Activated effector memory CD4-positive, alpha-beta T cell treated with Interleukin-2 at 50 U/mL for 16 hours (primary cell): ENCODE results near the gene APRT.
"Not testable (repeated sequence)": the region's sequence is repeated elsewhere in the genome, so short reads cannot be mapped to it uniquely, and the experiment has no call there.

Source experiments
- DNase-seq: peaks from one replicate; pipeline ENCODE4 v3.0.0-alpha.2; 2020

APRT gene

GRCh38 chr16:88806491-88807111 is 5.1 kb downstream of the APRT start:
- no peak for DNase-seq

DNA sequence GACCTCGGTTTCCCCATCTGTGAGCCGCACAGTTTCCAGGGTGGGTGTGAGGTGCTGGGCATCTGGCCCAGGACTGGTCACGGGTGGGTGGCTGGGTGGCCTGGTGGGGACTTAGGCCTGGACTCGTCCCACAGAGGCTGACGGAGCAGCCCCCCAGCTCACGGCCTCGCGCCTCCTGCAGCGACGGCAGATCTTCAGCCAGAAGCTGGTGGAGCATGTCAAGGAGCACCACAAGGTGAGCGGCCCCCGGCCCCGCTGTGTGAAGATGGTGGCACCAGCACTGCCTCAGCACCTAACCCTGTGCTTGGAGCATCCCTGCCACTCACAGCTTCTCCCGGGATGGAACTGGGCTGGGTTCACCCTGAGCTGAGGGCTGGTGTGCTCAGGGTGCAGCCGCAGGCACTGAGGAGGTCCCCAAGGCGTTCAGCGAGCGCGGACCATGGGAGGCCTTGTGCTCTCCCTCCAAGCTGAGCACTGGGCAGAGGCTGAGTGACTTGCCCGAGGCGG is 5.8 kb downstream of the APRT start:
- DNase-seq: no peak

GRCh38 chr16:88805340-88805715 is 6.4 kb downstream of the APRT start:
- no peak for DNase-seq

DNA sequence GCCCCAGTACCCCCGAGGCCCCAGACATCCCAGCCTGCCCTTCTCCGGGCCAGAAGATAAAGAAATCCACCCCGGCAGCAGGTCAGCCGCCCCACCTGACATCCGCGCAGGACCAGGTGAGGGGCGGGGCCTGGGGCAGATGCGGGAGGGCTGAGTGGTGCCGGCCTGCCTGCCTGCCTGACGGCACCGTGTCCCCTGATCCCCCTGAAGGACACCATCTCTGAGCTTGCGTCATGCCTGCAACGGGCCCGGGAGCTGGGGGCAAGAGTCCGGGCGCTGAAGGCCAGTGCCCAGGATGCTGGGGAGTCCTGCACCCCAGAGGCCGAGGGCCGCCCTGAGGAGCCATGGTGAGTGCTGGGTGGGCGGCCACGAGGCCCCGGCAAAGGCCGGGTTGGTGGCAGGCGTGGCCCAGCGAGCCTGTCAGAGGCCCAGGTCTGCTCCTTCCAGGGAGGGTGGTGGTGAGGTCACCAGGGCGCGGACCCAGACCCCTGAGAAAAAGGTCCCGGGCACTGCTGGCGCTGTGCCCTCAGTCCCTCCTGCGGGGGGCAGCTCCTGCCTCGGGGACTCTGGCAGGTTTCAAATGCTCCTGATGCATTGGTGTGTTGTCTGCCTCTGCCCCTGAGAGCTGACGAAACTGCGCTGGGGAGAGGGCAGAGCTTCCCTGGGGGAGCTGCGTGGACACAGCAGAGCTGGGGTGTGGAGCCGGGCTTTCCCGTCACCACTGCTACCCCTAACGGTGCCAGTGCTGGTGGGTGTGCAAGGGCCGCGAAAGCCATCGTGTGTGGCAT is 7.0 kb downstream of the APRT start:
- no peak for DNase-seq

DNA sequence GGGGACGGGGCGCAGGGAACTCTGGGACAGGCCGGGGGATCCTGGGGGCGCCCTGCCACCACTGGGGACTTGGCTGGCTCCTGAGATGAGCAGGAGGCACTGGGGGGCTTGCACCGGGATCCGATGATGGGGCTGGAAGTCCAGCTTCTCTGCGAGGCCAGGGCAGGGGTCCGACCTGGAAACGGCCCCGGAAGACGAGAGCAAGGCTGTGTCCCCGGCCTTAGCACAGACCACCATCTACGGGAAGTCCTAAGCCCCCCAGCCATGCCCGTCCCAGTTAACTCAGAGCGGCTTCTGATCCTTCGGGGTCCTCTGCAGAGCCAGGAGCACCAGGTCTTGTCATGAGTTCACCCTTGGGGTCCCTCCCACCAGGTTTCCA is 7.6 kb downstream of the APRT start:
- DNase-seq: no peak

DNA sequence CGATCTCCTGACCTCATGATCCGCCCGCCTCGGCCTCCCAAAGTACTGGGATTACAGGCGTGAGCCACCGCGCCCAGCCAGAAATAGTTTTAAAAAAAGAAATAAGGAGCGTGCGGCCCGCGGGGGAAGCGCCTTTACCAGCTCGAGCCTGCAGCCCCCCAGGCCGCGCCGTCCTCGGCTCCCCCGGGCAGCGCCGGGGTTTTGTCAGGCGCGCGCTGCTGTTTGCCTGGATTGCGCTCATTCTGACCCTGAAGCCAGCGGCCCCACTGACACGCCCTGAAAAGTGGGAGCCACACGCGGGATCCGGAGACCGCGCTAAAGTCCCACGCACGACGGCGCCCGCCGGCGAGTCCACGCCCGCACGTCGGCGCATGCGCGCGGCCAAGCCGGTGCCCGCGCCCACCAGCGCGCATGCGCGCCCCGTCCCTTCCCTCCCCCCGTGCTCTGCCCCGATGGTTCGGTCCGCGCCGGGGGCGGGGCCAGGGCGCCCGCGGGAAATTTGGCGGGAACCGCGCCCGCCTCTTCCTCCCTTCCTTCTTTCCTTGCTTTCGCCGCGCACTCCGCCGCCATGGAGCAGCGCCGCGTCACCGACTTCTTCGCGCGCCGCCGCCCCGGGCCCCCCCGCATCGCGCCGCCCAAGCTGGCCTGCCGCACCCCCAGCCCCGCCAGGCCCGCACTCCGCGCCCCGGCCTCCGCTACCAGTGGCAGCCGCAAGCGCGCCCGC is 8.3 kb downstream of the APRT start, which contains the start of gene CDT1:
CDT1 (plus strand) TSS at position 526 of the 724 bp plus-strand sequence; CDS start at position 569, 43 bp downstream.
- DNase-seq: peak; percentile 78

DNA sequence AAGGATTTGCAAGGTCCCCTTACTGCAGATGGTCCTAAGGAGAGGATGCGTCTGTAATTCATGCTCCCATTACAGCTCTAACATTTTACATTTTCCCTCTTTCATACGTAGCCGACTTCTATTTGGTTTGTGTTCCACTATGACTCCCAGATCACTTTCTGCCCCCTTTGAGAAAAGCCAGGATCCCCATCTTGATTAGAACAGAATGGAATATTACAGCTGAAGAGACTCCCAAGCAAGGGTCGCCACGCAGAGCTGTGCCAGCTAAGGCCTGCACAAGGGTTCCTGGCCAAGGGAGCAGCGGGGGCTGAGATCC is 11.5 kb downstream of the APRT start:
- DNase-seq: no peak

GRCh38 chr16:88799569-88800276 is 12.0 kb downstream of the APRT start:
- DNase-seq: no peak

- no peak for DNase-seq
Measured at GRCh38 chr16:88798772-88799455, 12.8 kb downstream of the APRT start.

GRCh38 chr16:88798073-88798472 is 13.7 kb downstream of the APRT start:
- DNase-seq: no peak

GRCh38 chr16:88796278-88796677 is 15.4 kb downstream of the APRT start:
- DNase-seq: no peak

GRCh38 chr16:88793251-88793954 is 18.3 kb downstream of the APRT start:
- no peak for DNase-seq

DNA sequence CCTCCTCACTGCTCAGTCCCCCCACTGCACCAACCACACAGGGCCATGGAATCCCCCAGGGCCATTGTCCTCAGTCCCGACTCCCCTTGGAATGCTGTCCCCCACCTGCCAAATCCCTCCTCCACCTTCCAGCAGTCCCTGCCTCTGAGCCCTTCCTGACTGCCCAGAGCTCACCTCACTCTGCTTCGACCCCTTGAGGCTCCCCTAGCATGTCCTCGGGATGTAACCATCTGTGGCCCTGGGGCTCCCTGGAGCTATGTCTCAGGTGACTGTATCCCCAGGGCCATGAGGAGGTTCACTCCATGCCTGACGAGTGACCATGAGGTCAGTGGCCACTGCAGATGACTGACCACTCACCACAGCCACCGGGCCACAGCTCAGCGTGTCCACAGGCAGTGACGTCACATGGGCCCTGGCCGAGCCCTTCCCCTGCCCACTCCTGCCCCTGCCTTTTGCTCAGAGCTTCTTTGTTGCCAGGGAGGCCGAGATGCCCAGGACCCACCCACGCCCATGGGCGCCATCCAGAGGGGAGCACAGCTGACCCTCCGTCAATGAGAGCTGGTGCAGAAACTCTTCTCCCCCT is 19.0 kb downstream of the APRT start:
- DNase-seq: no peak

- no peak for DNase-seq
Measured at GRCh38 chr16:88792078-88792550, 19.6 kb downstream of the APRT start.

DNA sequence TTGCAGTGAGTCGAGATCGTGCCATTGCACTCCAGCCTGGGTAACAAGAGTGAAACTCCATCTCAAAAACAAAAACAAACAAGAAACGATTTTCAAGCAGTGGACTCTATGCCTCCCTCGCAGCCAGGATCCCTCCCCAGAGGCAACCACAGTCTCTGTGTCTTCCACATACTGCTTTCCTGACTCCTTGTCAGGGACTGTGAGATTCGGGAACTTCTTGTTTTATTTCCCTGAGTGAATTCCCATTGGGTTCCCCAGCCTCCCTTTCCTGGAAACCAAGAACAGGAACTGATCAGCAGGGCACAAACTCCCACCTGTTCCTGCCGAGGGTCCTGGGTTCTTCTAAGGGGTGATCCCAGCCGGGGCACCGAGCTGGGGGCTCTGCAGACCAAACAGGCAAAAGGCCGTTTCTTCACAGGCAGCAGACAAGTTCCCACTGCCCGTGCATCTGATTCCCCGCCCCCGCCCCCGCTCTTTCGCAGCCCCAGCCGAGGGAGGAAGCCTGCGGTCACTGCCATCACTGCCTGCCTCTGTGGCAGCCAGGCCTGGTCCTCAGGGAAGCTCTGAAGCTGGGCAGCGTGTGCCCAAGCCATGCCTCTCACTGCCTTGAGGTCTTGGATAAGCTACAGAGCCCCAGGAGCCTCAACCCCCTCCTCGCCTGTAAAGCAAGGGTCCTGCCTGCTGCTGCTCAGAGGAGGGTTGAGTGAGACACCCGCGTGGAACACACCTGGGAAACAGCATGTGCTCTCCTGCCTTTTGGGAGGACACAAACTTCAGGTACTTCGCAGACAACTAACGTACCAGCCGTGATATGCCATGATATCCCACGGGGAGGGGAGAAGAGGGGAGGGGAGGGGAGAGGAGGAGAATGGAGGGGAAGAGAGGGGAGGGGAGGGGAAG is 21.2 kb downstream of the APRT start:
- peak; percentile 54 for DNase-seq

- no peak for DNase-seq
Measured at GRCh38 chr16:88789594-88789993, 22.1 kb downstream of the APRT start.

DNA sequence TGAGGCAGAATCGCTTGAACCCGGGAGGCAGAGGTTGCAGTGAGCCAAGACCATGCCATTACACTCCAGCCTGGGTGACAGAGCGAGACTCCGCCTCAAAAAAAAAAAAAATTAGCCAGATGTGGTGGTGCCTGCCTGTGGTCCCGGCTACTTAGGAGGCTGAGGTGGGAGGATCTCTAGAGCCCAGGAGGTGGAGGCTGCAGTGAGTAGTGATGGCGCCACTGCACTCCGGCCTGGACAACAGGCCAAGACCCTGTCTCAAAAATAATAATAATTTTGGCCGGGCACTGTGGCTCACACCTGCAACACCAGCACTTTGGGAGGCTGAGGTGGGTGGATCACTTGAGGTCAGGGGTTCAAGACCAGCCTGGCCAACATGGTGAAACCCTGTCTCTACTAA is 23.0 kb downstream of the APRT start:
- DNase-seq: not testable (repeated sequence)

DNA sequence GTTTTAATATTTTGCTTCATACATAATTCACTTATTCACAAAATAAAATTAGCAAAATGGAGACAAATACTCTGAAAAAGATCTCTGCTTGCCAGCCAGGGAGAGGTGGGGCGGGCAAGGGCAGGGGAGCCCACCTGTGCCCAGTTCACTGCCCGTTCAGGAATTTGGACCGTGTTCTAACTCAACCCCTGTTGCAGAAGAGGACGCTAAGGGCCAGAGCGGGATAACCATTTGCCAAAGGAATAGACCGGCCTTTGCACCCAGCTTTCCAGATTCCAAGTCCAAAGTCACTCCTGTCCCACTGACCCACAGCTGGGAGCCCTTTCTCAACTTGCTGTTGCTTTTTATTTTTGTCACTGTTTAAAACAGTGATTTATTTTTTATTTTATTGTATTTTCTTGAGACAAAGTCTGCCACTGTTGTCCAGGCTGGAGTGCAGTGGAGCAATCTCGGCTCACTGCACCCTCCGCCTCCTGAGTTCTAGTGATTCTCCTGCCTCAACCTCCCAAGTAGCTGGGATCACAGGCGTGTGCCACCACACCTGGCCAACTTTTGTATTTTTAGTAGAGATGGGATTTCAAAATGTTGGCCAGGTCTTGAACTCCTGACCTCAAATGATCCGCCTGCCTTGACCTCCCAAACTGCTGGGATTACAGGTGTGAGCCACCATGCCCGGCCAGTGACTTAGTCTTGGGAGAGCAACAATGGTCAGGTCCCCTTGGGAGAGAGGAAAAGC is 24.0 kb downstream of the APRT start:
- no peak for DNase-seq

GRCh38 chr16:88785106-88785924 is 26.4 kb downstream of the APRT start, which contains the start of gene PIEZO1:
Gene PIEZO1 (minus strand): TSS chr16:88785220. CDS start chr16:88784964, 256 bp downstream.
- peak; percentile 76 for DNase-seq
